SK-N-SH (cell line): ENCODE results near the gene SOD1. TPM values are rescaled to one million over a fixed set of nuclear protein-coding genes. Genes with fewer than 3 reads are reported as not detected.

Experiments used
- CTCF ChIA-PET: fragments of 300-600, 350-600 bp; formaldehyde crosslinking; extraction: SDS; loops from one replicate; lab custom pipeline; 2021; lab: Yijun Ruan, JAX
- POLR2A ChIA-PET: fragments of 350-600 bp; sonication (Branson Sonifier 250); formaldehyde crosslinking; extraction: SDS; loops from one replicate; lab custom pipeline; 2020; ENCODE audit warnings: antibody characterized with exemption, inconsistent platforms; lab: Yijun Ruan, JAX
- DNase-seq: peaks from one replicate; pipeline ENCODE4 v3.0.0; 2012
- H2AFZ ChIP-seq: fragments of 200-600 bp; sonication (generic); 2 replicates; pipeline ENCODE4 v1.8.1; 2016; ENCODE audit warnings: antibody characterized with exemption, mild to moderate bottlenecking, low read depth
- H3F3A ChIP-seq: fragments of 200-600 bp; sonication (generic); replicated peaks from 2 replicates; pipeline ENCODE3; 2016; ENCODE audit warnings: antibody characterized with exemption, mild to moderate bottlenecking; ENCODE audit not compliant: insufficient read depth
- H3K27ac ChIP-seq, 2 experiments: fragments of 200-500 bp in 1 of 2; fragments of 200-600 bp in 1 of 2; sonication (Bioruptor generic) in 1 of 2; sonication (generic), shearing (Covaris generic) in 1 of 2; 2 replicates each; pipeline versions ENCODE4 v1.5.1 to v1.6.1; 2014 to 2016; ENCODE audit warnings: low read depth in 2 of 2, inconsistent platforms in 1 of 2, low read length in 1 of 2, mild to moderate bottlenecking in 1 of 2, mixed read lengths in 1 of 2
- H3K27me3 ChIP-seq: fragments of 200-600 bp; sonication (generic), shearing (Covaris generic); 2 replicates; pipeline ENCODE4 v1.6.1; 2016; ENCODE audit warnings: mixed run types; ENCODE audit not compliant: insufficient read depth
- H3K36me3 ChIP-seq, 2 experiments: fragments of 200-500 bp in 1 of 2; fragments of 200-600 bp in 1 of 2; sonication (Bioruptor generic) in 1 of 2; sonication (generic) in 1 of 2; replicated peaks in 1 of 2; 2 replicates each; pipeline versions ENCODE3 to v1.5.1; 2014 to 2016; ENCODE audit warnings: low read length in 1 of 2, mild to moderate bottlenecking in 1 of 2; ENCODE audit not compliant: insufficient read depth in 2 of 2, control insufficient read depth in 1 of 2
- H3K4me1 ChIP-seq, 2 experiments: fragments of 200-500 bp in 1 of 2; fragments of 200-600 bp in 1 of 2; sonication (Bioruptor generic) in 1 of 2; sonication (generic), shearing (Covaris generic) in 1 of 2; 2 replicates each; pipeline versions ENCODE4 v1.5.1 to v1.6.1; 2014 to 2016; ENCODE audit warnings: low read depth in 1 of 2, low read length in 1 of 2, mixed run types in 1 of 2; ENCODE audit not compliant: insufficient read depth in 2 of 2, control insufficient read depth in 1 of 2
- H3K4me2 ChIP-seq: fragments of 200-600 bp; sonication (generic), shearing (Covaris generic); 2 replicates; pipeline ENCODE4 v1.6.1; 2017; ENCODE audit warnings: mixed run types
- H3K4me3 ChIP-seq, 2 experiments: fragments of 200-500 bp in 1 of 2; fragments of 200-600 bp in 1 of 2; sonication (Bioruptor generic) in 1 of 2; sonication (generic), shearing (Covaris generic) in 1 of 2; 2 replicates each; pipeline versions ENCODE4 v1.5.1 to v1.8.1; 2014 to 2016; ENCODE audit warnings: low read depth in 2 of 2, inconsistent platforms in 1 of 2, low read length in 1 of 2, mild to moderate bottlenecking in 1 of 2, mixed read lengths in 1 of 2, moderate library complexity in 1 of 2
- H3K79me2 ChIP-seq: fragments of 200-600 bp; sonication (generic); 2 replicates; pipeline ENCODE4 v1.8.1; 2017; ENCODE audit warnings: mild to moderate bottlenecking; ENCODE audit not compliant: insufficient read depth
- H3K9ac ChIP-seq: fragments of 200-600 bp; sonication (generic); 2 replicates; pipeline ENCODE4 v1.6.1; 2017; ENCODE audit warnings: mixed run types
- H3K9me2 ChIP-seq: fragments of 200-600 bp; sonication (generic); 2 replicates; pipeline ENCODE4 v1.6.1; 2017; ENCODE audit warnings: mixed run types
- H3K9me3 ChIP-seq: fragments of 200-600 bp; sonication (generic); 2 replicates; pipeline ENCODE4 v1.6.1; 2017; ENCODE audit warnings: mixed run types, mild to moderate bottlenecking, moderate library complexity
- H4K20me1 ChIP-seq: fragments of 200-600 bp; sonication (generic); 2 replicates; pipeline ENCODE4 v1.6.1; 2017; ENCODE audit warnings: mild to moderate bottlenecking, mixed run types; ENCODE audit not compliant: insufficient read depth
- CTCF ChIP-seq: fragments of 200-600 bp; sonication (generic); IDR thresholded peaks from 2 replicates; pipeline ENCODE4 v1.6.1; 2017; ENCODE audit warnings: antibody characterized with exemption, mild to moderate bottlenecking, moderate library complexity
- EP300 ChIP-seq, 2 experiments: IDR thresholded peaks; 2 replicates each; pipeline versions ENCODE4 v1.4.0 to v1.6.1; 2012; ENCODE audit warnings: borderline replicate concordance in 1 of 2, low read depth in 1 of 2, low read length in 1 of 2
- FOXJ3 ChIP-seq: sonication (generic); formaldehyde crosslinking; IDR thresholded peaks from 2 replicates; pipeline ENCODE4 v1.5.1; 2020; ENCODE audit warnings: mild to moderate bottlenecking, missing genetic modification reagents
- GABPA ChIP-seq: IDR thresholded peaks from 2 replicates; pipeline ENCODE4 v1.4.0; 2012; ENCODE audit warnings: low read depth, mild to moderate bottlenecking
- GATA2 ChIP-seq: sonication (generic); formaldehyde crosslinking; IDR thresholded peaks from 2 replicates; pipeline ENCODE4 v1.5.0; 2020; ENCODE audit warnings: mild to moderate bottlenecking, missing genetic modification reagents
- MEF2A ChIP-seq: IDR thresholded peaks from 2 replicates; pipeline ENCODE4 v1.4.0; 2012; ENCODE audit warnings: low read depth, borderline replicate concordance
- NFIC ChIP-seq: IDR thresholded peaks from 2 replicates; pipeline ENCODE4 v1.4.0; 2012; ENCODE audit warnings: borderline replicate concordance
- NRF1 ChIP-seq: IDR thresholded peaks from 2 replicates; pipeline ENCODE4 v1.6.1; 2012; ENCODE audit warnings: low read depth, mild to moderate bottlenecking, low read length
- PBX3 ChIP-seq: IDR thresholded peaks from 2 replicates; pipeline ENCODE4; 2012
- POLR2AphosphoS5 ChIP-seq: IDR thresholded peaks from 2 replicates; pipeline ENCODE4 v1.6.1; 2012; ENCODE audit warnings: low read depth, low read length
- RAD21 ChIP-seq: IDR thresholded peaks from 2 replicates; pipeline ENCODE4 v1.6.1; 2012; ENCODE audit warnings: mild to moderate bottlenecking, low read length
- RFX5 ChIP-seq: IDR thresholded peaks from 2 replicates; pipeline ENCODE4 v1.6.1; 2012; ENCODE audit warnings: mild to moderate bottlenecking, improper control_type of control experiment, low read length
- RXRA ChIP-seq: IDR thresholded peaks from 2 replicates; pipeline ENCODE4 v1.4.0; 2012; ENCODE audit warnings: low read depth, mild to moderate bottlenecking, borderline replicate concordance
- SIN3A ChIP-seq: IDR thresholded peaks from 2 replicates; pipeline ENCODE4 v1.6.1; 2012; ENCODE audit warnings: low read depth, mild to moderate bottlenecking, low read length, moderate library complexity, borderline replicate concordance
- TAF1 ChIP-seq: IDR thresholded peaks from 2 replicates; pipeline ENCODE4 v1.6.1; 2012; ENCODE audit warnings: low read depth, mild to moderate bottlenecking, low read length, moderate library complexity, borderline replicate concordance
- TCF12 ChIP-seq: IDR thresholded peaks from 2 replicates; pipeline ENCODE4 v1.4.0; 2012
- USF1 ChIP-seq: IDR thresholded peaks from 2 replicates; pipeline ENCODE4 v1.4.0; 2012; ENCODE audit warnings: low read depth, borderline replicate concordance
- USF2 ChIP-seq: fragments of 150-350 bp; IDR thresholded peaks from 2 replicates; pipeline ENCODE4 v1.6.1; 2017; ENCODE audit warnings: antibody characterized with exemption, low read length, low read depth, borderline replicate concordance
- WGBS: methylation state at CpG from one replicate; pipeline ENCODE4 v1.1.6; 2017; ENCODE audit warnings: low lambda C conversion rate; 5-methylcytosine and 5-hydroxymethylcytosine counted together
- polyA plus RNA-seq, 3 experiments: library from polyadenylated mRNA; depleted of rRNA; stranded (reverse); fragments of >200 nt; gene quantifications; 2 replicates each; pipeline ENCODE4 v1.2.3, GENCODE V29; 2012

Gene SOD1
- polyA plus RNA-seq, 1 of the 3 experiments (the other 2 are of a cell fraction): 572 TPM

GRCh38 chr21:31688603-31689368 lies 29.3 kb downstream of the SOD1 start:
- TF ChIP-seq POLR2AphosphoS5: no peak
- no peak for TF ChIP-seq GATA2 (CRISPR knock-in tag)
- TF ChIP-seq FOXJ3 (CRISPR knock-in tag): no peak
- TF ChIP-seq TCF12: no peak
- TF ChIP-seq TAF1: no peak
- TF ChIP-seq RAD21: no peak
- TF ChIP-seq USF1: no peak
- TF ChIP-seq PBX3: no peak
- TF ChIP-seq GABPA: no peak
- no peak for TF ChIP-seq NRF1
- TF ChIP-seq NFIC: no peak
- no peak for TF ChIP-seq RFX5
- TF ChIP-seq CTCF: no peak
- no peak for TF ChIP-seq SIN3A
- TF ChIP-seq MEF2A: no peak
- TF ChIP-seq RXRA: no peak
- no peak for TF ChIP-seq USF2
- no peak for TF ChIP-seq EP300 (IDR thresholded peaks at IDR 0.05; ENCODE audit: borderline replicate concordance in 1 of 2, low read depth in 1 of 2, low read length in 1 of 2)
- no peak overlapping the region for H3K9ac ChIP-seq
- peaks cover 34% of the 10 kb centered on the region; the same call in 1 of the 2 replicates for H3K79me2 ChIP-seq
- no peaks in the 10 kb centered on the region for H3K9me3 ChIP-seq
- H3K9me2 ChIP-seq: no peaks in the 10 kb centered on the region
- peaks cover 4% of the 10 kb centered on the region for H3F3A ChIP-seq
- no peaks in the 10 kb centered on the region for H3K27me3 ChIP-seq
- WGBS: 98% methylated on average over 5 of the region's 5 CpGs
- H3K36me3 ChIP-seq: peaks cover 84 to 91% of the 10 kb centered on the region in 2 experiments
- H4K20me1 ChIP-seq: no peaks in the 10 kb centered on the region
- no peaks in the 10 kb centered on the region; a peak in 1 of 4 replicates for H3K4me1 ChIP-seq
- no peak for DNase-seq
- ChIA-PET CTCF (interaction anchor here (1.4 kb wide), 1 partner anchor 41 kb away, joined by 3 read pairs; no protein-coding TSS in a partner anchor), POLR2A (interaction anchor here (0.6 kb wide), 1 partner anchor 42 kb away, joined by 3 read pairs; no protein-coding TSS in a partner anchor)
- no peak overlapping the region for H2AFZ ChIP-seq
- H3K27ac ChIP-seq: no peak overlapping the region; a peak in 1 of 4 replicates
- no peak overlapping the region for H3K4me2 ChIP-seq
- H3K4me3 ChIP-seq: no peak overlapping the region
